ENCODE results near the gene SSBP3. TPM values are rescaled to one million over a fixed set of nuclear protein-coding genes. Genes with fewer than 3 reads are reported as not detected.

SSBP3 gene
- total RNA-seq, 1 experiment from 2014 or later: 15.0 TPM

GRCh38 chr1:54345116-54345515, 61.1 kb downstream of the SSBP3 start:
- TF ChIP-seq EZH2 (IDR thresholded peaks at IDR 0.05; ENCODE audit: low read length, unreplicated experiment): no peak
- no peak for TF ChIP-seq CTCF (conservative IDR thresholded peaks at IDR 0.05; ENCODE audit: low read depth, low read length)
- TF ChIP-seq EZH2phosphoT487 (IDR thresholded peaks at IDR 0.05; ENCODE audit: borderline replicate concordance, low read length): no peak

GRCh38 chr1:54342742-54343687, 63.2 kb downstream of the SSBP3 start:
- POLR2A ChIA-PET (ENCODE audit: unreplicated experiment): no interaction called here
- H3F3A ChIP-seq (ENCODE audit: low read length, unreplicated experiment): no peaks in the 10 kb centered on the region

More at GRCh38 chr1:54345116-54345515, 61.1 kb downstream of the SSBP3 start:
- no peaks in the 10 kb centered on the region for H3K9me2 ChIP-seq (replicated peaks; ENCODE audit: low read length)
- intact Hi-C loops (cut with micrococcal nuclease): no loop called here
- no peak overlapping the region for H2AFZ ChIP-seq (ENCODE audit: low read length)
- H3F3A ChIP-seq (ENCODE audit: low read length, unreplicated experiment): no peaks in the 10 kb centered on the region
- H3K4me1 ChIP-seq (ENCODE audit: insufficient read depth, low read length): no peaks in the 10 kb centered on the region
- H3K9me3 ChIP-seq (ENCODE audit: low read length): no peaks in the 10 kb centered on the region
- no peaks in the 10 kb centered on the region for H3K36me3 ChIP-seq (ENCODE audit: low read depth, low read length)
- BruUV-seq (replicated peaks): no TSS peak
- no peak overlapping the region for H3K9ac ChIP-seq (ENCODE audit: low read length)
- H3K79me2 ChIP-seq (ENCODE audit: low read length): no peaks in the 10 kb centered on the region
- DNase-seq: no peak
- no peak overlapping the region for H3K4me3 ChIP-seq (ENCODE audit: low read length)
- H3K4me2 ChIP-seq (ENCODE audit: low read length): no peak overlapping the region
- H4K20me1 ChIP-seq (ENCODE audit: low read length): no peaks in the 10 kb centered on the region
- H3K27ac ChIP-seq (ENCODE audit: low read length): no peak overlapping the region
- H3K27me3 ChIP-seq (ENCODE audit: low read length): no peaks in the 10 kb centered on the region
- CTCF ChIA-PET: no interaction called here
- POLR2A ChIA-PET (ENCODE audit: unreplicated experiment): no interaction called here
- no peak for ATAC-seq

More at GRCh38 chr1:54342742-54343687, 63.2 kb downstream of the SSBP3 start:
- no peaks in the 10 kb centered on the region for H3K4me1 ChIP-seq (ENCODE audit: insufficient read depth, low read length)
- CTCF ChIA-PET: interaction anchor here (0.6 kb wide), 1 partner anchor 146 kb away, joined by 8 read pairs; no protein-coding TSS in a partner anchor
- no peaks in the 10 kb centered on the region for H3K9me2 ChIP-seq (replicated peaks; ENCODE audit: low read length)
- H3K36me3 ChIP-seq (ENCODE audit: low read depth, low read length): no peaks in the 10 kb centered on the region
- H3K9ac ChIP-seq (ENCODE audit: low read length): no peak overlapping the region
- DNase-seq: no peak
- no peaks in the 10 kb centered on the region for H4K20me1 ChIP-seq (ENCODE audit: low read length)
- no peaks in the 10 kb centered on the region for H3K27me3 ChIP-seq (ENCODE audit: low read length)
- no peaks in the 10 kb centered on the region for H3K9me3 ChIP-seq (ENCODE audit: low read length)
- H3K4me3 ChIP-seq (ENCODE audit: low read length): no peak overlapping the region
- no peaks in the 10 kb centered on the region for H3K79me2 ChIP-seq (ENCODE audit: low read length)
- intact Hi-C loops (cut with micrococcal nuclease): no loop called here
- ATAC-seq: no peak
- H3K27ac ChIP-seq (ENCODE audit: low read length): no peak overlapping the region
- no peak overlapping the region for H3K4me2 ChIP-seq (ENCODE audit: low read length)
- TF ChIP-seq EZH2phosphoT487 (IDR thresholded peaks at IDR 0.05; ENCODE audit: borderline replicate concordance, low read length) (no peak), CTCF (conservative IDR thresholded peaks at IDR 0.05; ENCODE audit: low read depth, low read length) (no peak), EZH2 (IDR thresholded peaks at IDR 0.05; ENCODE audit: low read length, unreplicated experiment) (no peak)
- no peak overlapping the region for H2AFZ ChIP-seq (ENCODE audit: low read length)
- BruUV-seq (replicated peaks): no TSS peak
